Measurements from ENCODE around the gene LRRK1.
"Not testable (repeated sequence)": the region's sequence is repeated elsewhere in the genome, so short reads cannot be mapped to it uniquely, and the experiment has no call there.

DNA sequence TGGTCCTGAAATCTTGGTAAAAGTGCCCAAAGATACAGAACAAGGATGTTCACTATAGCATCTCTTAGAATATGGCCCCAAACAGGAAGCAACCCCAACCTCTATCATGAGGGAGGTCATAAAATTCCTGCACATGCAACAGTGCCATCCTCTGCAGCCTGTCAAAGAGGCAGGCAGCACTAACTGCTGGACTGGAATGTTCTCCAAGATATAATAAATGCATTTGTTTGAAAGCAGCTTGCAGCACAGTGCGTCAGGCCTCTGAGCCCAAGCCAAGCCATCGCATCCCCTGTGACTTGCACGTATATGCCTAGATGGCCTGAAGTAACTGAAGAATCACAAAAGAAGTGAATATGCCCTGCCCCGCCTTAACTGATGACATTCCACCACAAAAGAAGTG lies 153.1 kb downstream of the LRRK1 start:
- not testable (repeated sequence) for TF ChIP-seq EZH2 (IDR thresholded peaks at IDR 0.05); POLR2AphosphoS5 (IDR thresholded peaks at IDR 0.05; ENCODE audit: borderline replicate concordance, low read depth, low read length)

Measured in SK-N-MC (cell line).